WI38 (cell line): ENCODE measurements around the gene NFIA.

Source experiments
- H3K4me3 ChIP-seq: 2 replicates; pipeline ENCODE4 v1.5.1; 2011; ENCODE audit warnings: low read depth, mild to moderate bottlenecking, control low read depth, low read length
- CTCF ChIP-seq: IDR thresholded peaks from 2 replicates; pipeline ENCODE4 v1.5.1; 2012; ENCODE audit warnings: low read depth, mild to moderate bottlenecking, control low read depth, low read length

The NFIA gene

GRCh38 chr1:61132645-61133334, 50.4 kb downstream of the NFIA start:
- H3K4me3 ChIP-seq = no peak overlapping the region
- no peak for TF ChIP-seq CTCF

GRCh38 chr1:61133335-61134019, 51.1 kb downstream of the NFIA start:
- no peak overlapping the region for H3K4me3 ChIP-seq
- no peak for TF ChIP-seq CTCF

- TF ChIP-seq CTCF = no peak
- H3K4me3 ChIP-seq = no peak overlapping the region
Observed at GRCh38 chr1:61135291-61135690, 52.9 kb downstream of the NFIA start.

GRCh38 chr1:61138305-61138704, 55.9 kb downstream of the NFIA start:
- H3K4me3 ChIP-seq = no peak overlapping the region
- TF ChIP-seq CTCF = no peak

- H3K4me3 ChIP-seq = no peak overlapping the region
- no peak for TF ChIP-seq CTCF
Observed at GRCh38 chr1:61138921-61139774, 56.8 kb downstream of the NFIA start.

GRCh38 chr1:61139775-61140549, 57.6 kb downstream of the NFIA start:
- no peak for TF ChIP-seq CTCF
- H3K4me3 ChIP-seq = no peak overlapping the region
